SJCRH30 (cell line): ENCODE data around the gene GCGR. TPM values are rescaled to one million over a fixed set of nuclear protein-coding genes. Genes with fewer than 3 reads are reported as not detected.

Experiments
- DNase-seq, 2 experiments: peaks; one replicate each; pipeline ENCODE4 v3.0.0-alpha.2; 2015 to 2020
- H3K27ac ChIP-seq: fragments of 250-450 bp; sonication (Bioruptor Pico); 2 replicates; pipeline ENCODE4 v1.5.1; 2020; ENCODE audit warnings: mild to moderate bottlenecking, moderate library complexity
- H3K27me3 ChIP-seq: fragments of 250-450 bp; sonication (Bioruptor Pico); 2 replicates; pipeline ENCODE4 v1.5.1; 2020; ENCODE audit warnings: mild to moderate bottlenecking, moderate library complexity
- H3K36me3 ChIP-seq: fragments of 250-450 bp; sonication (Bioruptor Pico); 2 replicates; pipeline ENCODE4 v1.5.1; 2020; ENCODE audit warnings: mild to moderate bottlenecking, moderate library complexity
- H3K4me1 ChIP-seq: fragments of 250-450 bp; sonication (Bioruptor Pico); 2 replicates; pipeline ENCODE4 v1.5.1; 2020; ENCODE audit warnings: mild to moderate bottlenecking, moderate library complexity
- H3K4me3 ChIP-seq: fragments of 250-450 bp; sonication (Bioruptor Pico); 2 replicates; pipeline ENCODE4 v1.5.1; 2020; ENCODE audit warnings: mild to moderate bottlenecking, moderate library complexity
- H3K9me3 ChIP-seq: fragments of 250-450 bp; sonication (Bioruptor Pico); replicated peaks from 2 replicates; pipeline ENCODE4 v1.5.1; 2020; ENCODE audit warnings: mild to moderate bottlenecking, moderate library complexity
- total RNA-seq: library from RNA; depleted of rRNA; stranded (reverse); fragments of >200 nt; shearing (Covaris generic); gene quantifications from 2 replicates; pipeline ENCODE4 v1.2.3, GENCODE V29; 2014; rRNA removed

GCGR gene
- 0.04 TPM in 1 of 2 replicates, not detected in the other for total RNA-seq

GRCh38 chr17:81803728-81804558 lies at the start of gene GCGR:
Gene GCGR, plus strand, starts transcription at chr17:81804150. Its CDS starts 4,869 bp downstream, at chr17:81809019.
- Histone ChIP-seq H3K9me3 (peaks cover 15% of the 10 kb centered on the region), H3K27me3 (peaks cover 49% of the 10 kb centered on the region), H3K4me1 (peaks cover 6% of the 10 kb centered on the region; the same call in 1 of the 2 replicates), H3K36me3 (no peaks in the 10 kb centered on the region), H3K4me3 (no peak within 1 kb of the TSS), H3K27ac (no peak within 1 kb of the TSS)
- no peak for DNase-seq

GRCh38 chr17:81792675-81793615 lies 11.0 kb upstream of the GCGR start:
- no peak for DNase-seq

GRCh38 chr17:81794074-81794476 lies 9.9 kb upstream of the GCGR start:
- Histone ChIP-seq H3K4me3 (no peak overlapping the region), H3K27ac (no peak overlapping the region), H3K9me3 (peaks cover under 1% of the 10 kb centered on the region; the same call in 1 of the 2 replicates), H3K27me3 (peaks cover 5% of the 10 kb centered on the region), H3K36me3 (no peaks in the 10 kb centered on the region), H3K4me1 (no peaks in the 10 kb centered on the region)
- no peak for DNase-seq

More at GRCh38 chr17:81792675-81793615, 11.0 kb upstream of the GCGR start:
- no peaks in the 10 kb centered on the region for H3K9me3 ChIP-seq
- no peak overlapping the region for H3K27ac ChIP-seq
- no peaks in the 10 kb centered on the region for H3K36me3 ChIP-seq
- H3K27me3 ChIP-seq = peaks cover 5% of the 10 kb centered on the region; the same call in 1 of the 2 replicates
- H3K4me1 ChIP-seq = no peaks in the 10 kb centered on the region
- no peak overlapping the region for H3K4me3 ChIP-seq

GRCh38 chr17:81794509-81794908 lies 9.4 kb upstream of the GCGR start:
- Histone ChIP-seq H3K4me3 (no peak overlapping the region), H3K27me3 (peaks cover 7% of the 10 kb centered on the region), H3K36me3 (no peaks in the 10 kb centered on the region), H3K4me1 (no peaks in the 10 kb centered on the region), H3K9me3 (peaks cover 4% of the 10 kb centered on the region), H3K27ac (no peak overlapping the region)
- DNase-seq = peak in 1 of 2 experiments; percentile 32

DNA sequence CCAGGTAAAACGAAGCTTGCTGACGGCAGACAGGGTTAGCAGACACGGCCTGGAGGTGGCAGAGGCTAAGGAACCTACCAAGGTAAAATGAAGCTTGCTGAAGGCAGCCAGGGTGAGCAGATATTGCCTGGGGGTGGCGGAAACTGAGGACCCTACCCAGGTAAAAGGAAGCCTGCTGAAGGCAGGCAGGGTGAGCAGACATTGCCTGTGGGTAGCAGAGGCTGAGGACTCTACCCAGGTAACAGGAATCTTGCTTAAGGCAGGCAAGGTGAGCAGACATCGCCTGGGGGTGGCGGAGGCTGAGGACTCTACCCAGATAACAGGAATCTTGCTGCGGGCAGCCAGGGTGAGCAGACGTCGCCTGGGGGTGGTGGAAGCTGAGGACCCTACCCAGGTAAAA lies 2.6 kb upstream of the GCGR start:
- peaks cover 15% of the 10 kb centered on the region for H3K9me3 ChIP-seq
- no peak for DNase-seq
- peaks cover 23% of the 10 kb centered on the region for H3K27me3 ChIP-seq
- no peak overlapping the region for H3K27ac ChIP-seq
- no peaks in the 10 kb centered on the region for H3K4me1 ChIP-seq
- H3K36me3 ChIP-seq = no peaks in the 10 kb centered on the region
- H3K4me3 ChIP-seq = no peak overlapping the region

DNA sequence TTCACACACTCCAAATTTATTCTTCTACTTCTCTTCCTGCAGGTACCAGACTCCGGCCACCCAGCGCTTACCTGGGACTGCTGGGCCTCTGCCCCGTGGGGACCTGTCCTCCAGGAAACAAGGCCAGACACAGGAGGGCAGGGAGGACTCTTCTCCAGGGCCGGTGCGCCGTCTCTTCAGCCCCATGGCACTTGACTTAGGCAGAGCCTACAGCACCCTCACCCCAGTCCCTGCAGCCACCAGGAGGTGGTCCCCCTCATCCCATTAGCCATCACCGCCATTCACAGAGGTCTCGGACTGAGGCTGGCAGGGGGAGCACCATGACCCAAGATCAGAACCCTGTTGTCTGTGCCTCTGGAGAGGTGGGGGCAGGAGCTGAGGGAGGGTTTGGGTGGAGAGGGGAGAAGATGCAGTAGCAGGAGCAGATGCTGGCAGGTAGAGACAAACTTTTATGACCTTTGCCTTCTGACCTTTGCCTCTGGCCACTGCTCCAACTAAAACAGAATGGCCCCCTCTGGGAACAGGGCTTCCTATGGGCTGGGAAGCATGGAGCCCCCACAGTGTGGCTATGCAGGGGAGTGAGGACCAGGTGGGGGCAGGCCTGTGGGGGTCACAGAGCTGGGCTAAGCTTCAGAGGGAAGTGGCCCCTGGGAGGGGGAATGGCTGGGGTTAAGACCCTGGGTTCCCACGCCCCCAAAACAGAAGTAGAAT lies 1.7 kb upstream of the GCGR start:
- H3K9me3 ChIP-seq = peaks cover 15% of the 10 kb centered on the region
- H3K36me3 ChIP-seq = no peaks in the 10 kb centered on the region
- no peak overlapping the region for H3K4me3 ChIP-seq
- DNase-seq = no peak
- peaks cover 5% of the 10 kb centered on the region; the same call in 1 of the 2 replicates for H3K4me1 ChIP-seq
- peaks cover 32% of the 10 kb centered on the region for H3K27me3 ChIP-seq
- H3K27ac ChIP-seq = no peak overlapping the region

DNA sequence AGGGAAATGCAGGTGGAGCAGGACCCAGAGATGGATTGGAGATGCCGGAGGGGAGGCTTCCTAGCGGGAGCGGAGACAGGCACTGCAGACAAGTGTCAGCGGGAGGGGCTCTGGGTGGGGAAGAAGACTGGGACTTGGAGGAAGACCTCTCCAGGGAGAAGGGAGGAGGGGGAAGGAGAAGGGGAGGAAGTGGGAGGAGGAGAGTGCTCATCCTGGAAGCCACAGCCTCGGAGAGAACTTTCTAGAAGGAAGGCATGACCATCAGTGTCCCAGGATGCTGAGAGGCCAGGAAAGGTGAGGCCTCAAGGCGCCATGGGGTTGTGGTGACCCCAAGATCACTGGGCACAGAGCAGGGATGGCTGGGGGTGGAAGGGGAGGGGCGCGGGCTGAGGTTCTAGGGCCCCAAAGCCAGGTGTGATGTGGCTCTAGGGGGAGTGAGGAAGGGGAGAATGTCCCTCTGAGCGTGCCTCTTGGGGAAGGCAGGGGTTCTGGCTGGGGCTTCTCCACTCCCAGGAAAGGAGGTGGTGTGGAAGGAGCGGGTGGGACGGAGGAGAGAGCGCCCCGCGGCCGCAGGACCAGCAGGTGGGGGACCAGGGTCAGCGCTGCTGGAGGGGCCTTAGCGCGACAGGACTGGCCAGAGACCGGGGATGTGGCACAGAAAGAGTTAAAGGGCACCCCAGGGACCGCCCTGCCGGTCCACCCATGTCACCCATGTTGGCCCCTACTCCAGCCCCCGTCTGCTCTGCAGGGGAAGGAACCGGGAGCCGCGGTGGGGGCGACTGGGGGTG lies 900 bp upstream of the GCGR start:
- Histone ChIP-seq H3K4me3 (no peak overlapping the region), H3K9me3 (peaks cover 15% of the 10 kb centered on the region), H3K4me1 (peaks cover 6% of the 10 kb centered on the region; the same call in 1 of the 2 replicates), H3K27me3 (peaks cover 40% of the 10 kb centered on the region), H3K36me3 (no peaks in the 10 kb centered on the region), H3K27ac (no peak overlapping the region)
- no peak for DNase-seq

DNA sequence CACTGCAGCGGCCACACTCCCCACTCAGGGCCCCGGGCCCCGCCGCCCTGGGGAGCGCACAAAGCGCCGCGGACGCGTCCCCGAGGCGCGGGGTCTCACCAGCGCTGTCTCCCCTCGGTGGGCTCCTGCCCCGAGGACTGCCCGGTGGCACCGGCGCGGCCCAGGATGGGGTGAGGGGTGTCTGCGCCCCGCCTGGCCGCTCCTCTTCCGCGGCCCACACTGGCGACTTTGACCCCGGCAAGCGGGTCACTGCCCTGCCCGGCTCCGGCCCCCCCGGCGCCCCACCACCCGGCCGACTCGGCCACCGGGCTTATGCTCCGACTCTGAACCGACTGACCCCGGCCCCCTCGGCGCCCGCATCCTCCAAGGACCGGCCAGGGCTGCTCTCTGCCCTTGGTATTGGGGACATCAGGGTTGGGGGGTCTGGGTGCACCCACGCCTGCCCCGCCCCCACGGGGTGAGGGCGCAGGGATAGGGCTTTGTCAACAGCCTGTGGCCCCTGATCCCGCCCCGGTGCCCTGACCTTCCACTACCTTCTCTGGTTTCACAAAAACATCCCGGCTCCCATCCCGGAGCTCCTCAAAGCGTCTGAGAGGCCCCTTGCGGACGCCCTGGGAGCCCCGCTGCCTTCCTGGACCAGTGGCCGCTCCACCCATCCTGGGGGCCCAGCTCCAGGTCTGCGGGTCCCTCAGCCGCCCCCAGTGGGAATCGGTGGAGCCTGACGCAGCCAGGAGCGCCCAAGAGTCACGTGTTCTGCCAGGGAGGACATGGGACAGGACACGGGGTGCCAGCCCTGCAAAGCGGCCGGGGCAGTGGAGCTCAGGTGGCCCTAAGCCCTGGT lies 829 bp downstream of the GCGR start:
- DNase-seq = no peak
- Histone ChIP-seq H3K27ac (no peak overlapping the region), H3K4me3 (no peak overlapping the region), H3K4me1 (peaks cover 6% of the 10 kb centered on the region; the same call in 1 of the 2 replicates), H3K27me3 (peaks cover 51% of the 10 kb centered on the region), H3K36me3 (no peaks in the 10 kb centered on the region), H3K9me3 (peaks cover 10% of the 10 kb centered on the region)

GRCh38 chr17:81805707-81806460 lies 1.9 kb downstream of the GCGR start:
- no peaks in the 10 kb centered on the region for H3K36me3 ChIP-seq
- DNase-seq = no peak
- peaks cover 6% of the 10 kb centered on the region; the same call in 1 of the 2 replicates for H3K9me3 ChIP-seq
- H3K4me1 ChIP-seq = peaks cover 6% of the 10 kb centered on the region; the same call in 1 of the 2 replicates
- H3K27ac ChIP-seq = no peak overlapping the region
- peaks cover 59% of the 10 kb centered on the region for H3K27me3 ChIP-seq
- no peak overlapping the region for H3K4me3 ChIP-seq

- H3K27ac ChIP-seq = no peak overlapping the region
- peaks cover 66% of the 10 kb centered on the region for H3K27me3 ChIP-seq
- no peaks in the 10 kb centered on the region for H3K36me3 ChIP-seq
- DNase-seq = peak in 1 of 2 experiments; percentile 32
- no peak overlapping the region for H3K4me3 ChIP-seq
- H3K4me1 ChIP-seq = peaks cover 6% of the 10 kb centered on the region; the same call in 1 of the 2 replicates
- peaks cover 6% of the 10 kb centered on the region; the same call in 1 of the 2 replicates for H3K9me3 ChIP-seq
These were observed 2.7 kb downstream of the GCGR start for GRCh38 chr17:81806461-81807209.

- H3K9me3 ChIP-seq = peaks cover 2% of the 10 kb centered on the region; the same call in 1 of the 2 replicates
- H3K36me3 ChIP-seq = no peaks in the 10 kb centered on the region
- DNase-seq = no peak
- H3K4me1 ChIP-seq = peaks cover 6% of the 10 kb centered on the region; the same call in 1 of the 2 replicates
- H3K4me3 ChIP-seq = no peak overlapping the region
- H3K27ac ChIP-seq = no peak overlapping the region
- peaks cover 66% of the 10 kb centered on the region for H3K27me3 ChIP-seq
These were observed 3.3 kb downstream of the GCGR start for GRCh38 chr17:81807210-81807719.
